ENCODE results near the gene KRT7. TPM values are rescaled to one million over a fixed set of nuclear protein-coding genes. Genes with fewer than 3 reads are reported as not detected.

KRT7 gene
- total RNA-seq, 1 experiment from 2014 or later, result 4.9 TPM

- DNase-seq (ENCODE audit: low read depth), result no peak
These were observed 33.6 kb upstream of the KRT7 start for GRCh38 chr12:52199294-52199919.

- DNase-seq (ENCODE audit: low read depth), result no peak
These were observed 32.8 kb upstream of the KRT7 start for GRCh38 chr12:52200086-52200780.

GRCh38 chr12:52200781-52201450 lies 32.1 kb upstream of the KRT7 start:
- DNase-seq (ENCODE audit: low read depth), result no peak

GRCh38 chr12:52201451-52201839 lies 31.6 kb upstream of the KRT7 start:
- no peak for DNase-seq (ENCODE audit: low read depth)

- DNase-seq (ENCODE audit: low read depth), result no peak
These were observed 30.5 kb upstream of the KRT7 start for GRCh38 chr12:52202361-52203078.

GRCh38 chr12:52203079-52203921 lies 29.7 kb upstream of the KRT7 start:
- peak; percentile 73 for DNase-seq (ENCODE audit: low read depth)

GRCh38 chr12:52204095-52204930 lies 28.7 kb upstream of the KRT7 start:
- DNase-seq (ENCODE audit: low read depth), result peak; percentile 49

- DNase-seq (ENCODE audit: low read depth), result no peak
These were observed 28.0 kb upstream of the KRT7 start for GRCh38 chr12:52204931-52205505.

GRCh38 chr12:52205612-52206303 lies 27.3 kb upstream of the KRT7 start:
- DNase-seq (ENCODE audit: low read depth), result no peak

GRCh38 chr12:52206304-52207040 lies 26.6 kb upstream of the KRT7 start:
- no peak for DNase-seq (ENCODE audit: low read depth)

- no peak for DNase-seq (ENCODE audit: low read depth)
These were observed 25.9 kb upstream of the KRT7 start for GRCh38 chr12:52207106-52207505.

GRCh38 chr12:52207895-52208294 lies 25.1 kb upstream of the KRT7 start:
- DNase-seq (ENCODE audit: low read depth), result no peak

GRCh38 chr12:52208424-52209165 lies 24.4 kb upstream of the KRT7 start:
- DNase-seq (ENCODE audit: low read depth), result no peak

- DNase-seq (ENCODE audit: low read depth), result no peak
These were observed 23.7 kb upstream of the KRT7 start for GRCh38 chr12:52209321-52209720.

- peak; percentile 55 for DNase-seq (ENCODE audit: low read depth)
These were observed 22.7 kb upstream of the KRT7 start for GRCh38 chr12:52210186-52210924.

GRCh38 chr12:52210925-52211650 lies 22.0 kb upstream of the KRT7 start:
- no peak for DNase-seq (ENCODE audit: low read depth)
